Retinal pigment epithelial cell (primary cell): Measurements from ENCODE around the gene NEDD4L.
A peak's percentile ranks its signal among the peaks of the same experiment; 100 is the strongest.

Source experiments
- DNase-seq: peaks from one replicate; pipeline ENCODE4 v3.0.0-alpha.2; 2010; ENCODE audit warnings: low read depth
- H3K4me3 ChIP-seq: 2 replicates; pipeline ENCODE4 v1.5.1; 2011; ENCODE audit warnings: mild to moderate bottlenecking, low read length, control low read depth, moderate library complexity
- CTCF ChIP-seq: conservative IDR thresholded peaks from 2 replicates; pipeline ENCODE4 v1.5.1; 2011; ENCODE audit warnings: low read depth, low read length, control low read depth, inconsistent platforms

NEDD4L gene

DNA sequence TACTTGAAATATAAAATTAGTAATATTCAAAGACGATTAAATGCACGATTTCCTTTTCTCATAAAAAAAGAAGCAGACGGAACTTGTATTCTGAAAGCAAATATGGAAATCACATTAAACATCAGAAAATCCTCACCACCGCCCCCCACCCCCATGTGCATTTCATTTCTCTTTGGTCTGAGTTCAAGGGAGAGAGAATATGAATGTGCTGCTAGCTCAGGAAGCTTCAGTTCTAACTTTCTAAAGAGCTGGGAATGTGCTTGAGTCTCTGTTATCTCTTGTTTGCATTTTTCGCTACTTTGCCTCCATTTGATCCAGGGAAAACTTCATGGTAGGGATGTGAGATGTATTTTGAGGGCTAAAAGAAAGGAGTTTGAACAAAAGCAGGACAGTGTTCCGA lies 143.6 kb downstream of the NEDD4L start:
- DNase-seq, result no peak
- H3K4me3 ChIP-seq, result no peak overlapping the region
- TF ChIP-seq CTCF, result no peak

DNA sequence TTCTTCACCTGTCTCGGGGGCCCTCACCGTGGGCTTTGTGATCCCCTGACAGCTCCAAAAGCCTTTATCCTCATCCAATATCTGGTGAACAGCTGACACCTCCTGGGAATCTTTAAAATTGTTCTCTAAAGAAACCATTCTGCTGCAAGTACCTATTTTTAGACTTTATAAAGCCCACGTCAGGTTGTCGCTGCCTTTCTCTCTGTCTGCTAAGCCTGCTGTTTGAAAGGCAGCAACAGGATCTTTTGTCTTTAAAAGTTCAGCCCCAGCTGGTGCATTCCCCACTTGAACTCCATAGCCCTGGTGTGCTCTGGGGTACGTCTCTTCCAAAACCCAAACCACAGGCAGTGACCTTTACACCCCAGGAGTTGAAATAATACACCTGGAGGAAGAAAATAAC lies 145.0 kb downstream of the NEDD4L start:
- no peak overlapping the region for H3K4me3 ChIP-seq
- no peak for DNase-seq
- TF ChIP-seq CTCF, result no peak

DNA sequence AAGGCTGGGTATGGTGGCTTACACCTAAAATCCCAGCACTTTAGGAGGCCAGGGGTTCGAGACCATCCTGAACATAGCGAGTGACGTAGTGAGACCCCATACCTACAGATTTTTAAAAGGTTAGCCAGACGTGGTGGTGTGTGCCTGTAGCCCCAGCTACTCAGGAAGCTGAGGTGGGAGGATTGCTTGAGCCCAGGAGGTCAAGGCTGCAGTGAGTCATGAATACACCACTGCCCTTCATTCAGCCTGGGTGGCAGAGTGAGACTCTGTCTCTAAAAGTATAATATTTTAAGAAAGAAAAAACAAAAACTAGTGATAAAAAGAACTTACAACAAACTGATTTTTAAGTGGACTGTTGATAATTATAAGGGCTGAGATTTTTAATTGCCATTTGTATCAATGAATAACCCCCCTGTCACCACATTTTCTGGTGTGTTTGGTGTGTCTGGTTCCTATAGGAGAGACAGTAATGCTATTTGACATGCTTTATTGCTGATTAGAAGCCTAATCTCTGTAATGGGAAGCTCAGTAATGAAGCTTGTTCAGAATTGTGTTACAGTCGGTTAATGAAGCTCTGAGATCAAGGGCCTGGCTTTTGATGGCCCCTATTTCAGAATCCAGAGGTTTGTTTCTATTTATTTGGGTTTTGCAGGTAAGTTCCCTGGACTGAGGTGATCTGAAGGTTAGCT lies 147.0 kb downstream of the NEDD4L start:
- H3K4me3 ChIP-seq, result no peak overlapping the region
- DNase-seq, result no peak

DNA sequence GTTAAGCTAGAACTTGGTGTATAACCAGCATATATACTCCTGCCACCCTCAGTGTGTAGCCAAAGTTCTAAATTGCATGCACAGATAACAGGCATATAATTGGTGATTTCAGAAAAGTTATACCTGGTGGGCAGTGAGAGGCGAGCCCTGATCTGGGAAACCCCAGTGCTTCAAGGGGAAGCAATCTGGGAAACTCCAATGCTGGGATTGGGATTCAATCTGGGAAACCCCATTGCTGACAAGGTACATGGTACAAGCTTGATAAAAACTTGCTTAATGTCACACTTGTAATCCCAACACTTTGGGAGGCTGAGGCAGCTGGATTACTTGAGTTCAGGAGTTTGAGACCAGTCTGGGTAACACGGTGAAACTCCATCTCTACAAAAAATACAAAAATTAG lies 147.6 kb downstream of the NEDD4L start:
- DNase-seq, result no peak
- TF ChIP-seq CTCF, result no peak
- H3K4me3 ChIP-seq, result no peak overlapping the region

More for the DNA sequence above, 147.0 kb downstream of the NEDD4L start:
- TF ChIP-seq CTCF, result no peak

GRCh38 chr18:58192519-58192918 lies 148.5 kb downstream of the NEDD4L start:
- DNase-seq, result no peak
- no peak overlapping the region for H3K4me3 ChIP-seq
- TF ChIP-seq CTCF, result no peak

DNA sequence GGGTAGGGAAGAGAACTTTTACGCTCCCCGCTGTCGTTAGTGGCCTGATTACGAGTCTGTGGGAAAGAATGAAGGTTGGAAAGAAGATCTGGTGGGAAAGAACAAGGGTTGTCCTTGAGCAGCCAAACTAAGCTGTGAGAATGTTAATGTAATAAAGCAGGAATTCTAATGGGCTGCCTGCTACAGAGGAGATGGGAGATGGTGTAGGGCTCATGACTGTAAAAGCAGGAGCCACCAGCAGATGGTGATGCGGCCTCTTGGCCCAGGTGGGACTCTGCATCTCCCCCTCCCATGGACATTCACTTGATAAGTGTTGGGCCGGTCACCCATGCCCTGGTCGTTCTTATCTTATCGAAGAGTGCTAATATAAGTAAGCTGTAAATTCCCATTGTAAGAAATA lies 150.0 kb downstream of the NEDD4L start:
- no peak for DNase-seq
- H3K4me3 ChIP-seq, result no peak overlapping the region
- TF ChIP-seq CTCF, result peak; percentile 48

- TF ChIP-seq CTCF, result no peak
- H3K4me3 ChIP-seq, result peak overlapping the region; percentile 50
- DNase-seq, result no peak
Measured at GRCh38 chr18:58195278-58195765, 151.3 kb downstream of the NEDD4L start.
